Naive thymus-derived CD4-positive, alpha-beta T cell (primary cell): ENCODE data around the gene ERC1. TPM values are rescaled to one million over a fixed set of nuclear protein-coding genes. Genes with fewer than 3 reads are reported as not detected.
"Not testable (repeated sequence)": the region's sequence is repeated elsewhere in the genome, so short reads cannot be mapped to it uniquely, and the experiment has no call there.

Experiments
- ATAC-seq: fragments of 150-1000 bp; cut with Tn5 transposase; 2 replicates; pipeline ENCODE4 v1.10.0; 2021; ENCODE audit warnings: mild to moderate bottlenecking, moderate library complexity
- CTCF ChIA-PET: fragments of 350-600 bp; sonication (Branson Sonifier 250); formaldehyde crosslinking; loops from one replicate; lab custom pipeline; 2021; ENCODE audit warnings: antibody characterized with exemption; lab: Charles Lee
- POLR2A ChIA-PET: fragments of 350-600 bp; sonication (Branson Sonifier 250); formaldehyde crosslinking; loops from one replicate; lab custom pipeline; 2021; ENCODE audit warnings: antibody characterized with exemption, inconsistent platforms; lab: Charles Lee
- DNase-seq, 9 donors: peaks; one replicate each; pipeline versions ENCODE4 v3.0.0 to v3.0.0-alpha.2; 2020 to 2022; ENCODE audit warnings: mixed read lengths in 1 of 9
- H3K27ac ChIP-seq: one replicate; pipeline ENCODE4 v1.7.0; 2013; ENCODE audit warnings: mild to moderate bottlenecking, low read depth, low read length, moderate library complexity
- H3K27me3 ChIP-seq, 2 donors: one replicate each; pipeline ENCODE4 v1.7.0; 2013; ENCODE audit warnings: low read length in 2 of 2, mild to moderate bottlenecking in 2 of 2, moderate library complexity in 2 of 2; ENCODE audit not compliant: control insufficient read depth in 2 of 2, insufficient read depth in 2 of 2
- H3K36me3 ChIP-seq, 3 experiments: 1 replicate in 2 of 3; 2 replicates in 1 of 3; pipeline ENCODE4 v1.7.0; 2013; ENCODE audit warnings: low read length in 3 of 3, mild to moderate bottlenecking in 3 of 3, moderate library complexity in 1 of 3; ENCODE audit not compliant: insufficient read depth in 3 of 3, control insufficient read depth in 2 of 3
- H3K4me1 ChIP-seq, 2 donors: one replicate each; pipeline ENCODE4 v1.7.0; 2013; ENCODE audit warnings: low read length in 2 of 2, mild to moderate bottlenecking in 2 of 2, moderate library complexity in 1 of 2; ENCODE audit not compliant: control insufficient read depth in 2 of 2, insufficient read depth in 2 of 2
- H3K4me3 ChIP-seq: 2 replicates; pipeline ENCODE4 v1.7.0; 2013; ENCODE audit warnings: mild to moderate bottlenecking, low read length
- H3K9me3 ChIP-seq, 3 experiments: 1 replicate in 2 of 3; 2 replicates in 1 of 3; pipeline ENCODE4 v1.7.0; 2013; ENCODE audit warnings: low read length in 3 of 3; ENCODE audit not compliant: control insufficient read depth in 2 of 3
- H3K27ac Mint-ChIP-seq, 9 donors: one replicate each; pipeline ENCODE4 v1.8.0; 2020 to 2022; ENCODE audit warnings: mixed read lengths in 9 of 9, mild to moderate bottlenecking in 8 of 9, moderate library complexity in 5 of 9, inconsistent platforms in 2 of 9
- H3K27me3 Mint-ChIP-seq, 5 donors: one replicate each; pipeline ENCODE4 v1.8.0; 2021 to 2022; ENCODE audit warnings: mixed read lengths in 5 of 5, mild to moderate bottlenecking in 1 of 5
- H3K36me3 Mint-ChIP-seq, 5 donors: one replicate each; pipeline ENCODE4 v1.8.0; 2020 to 2022; ENCODE audit warnings: mixed read lengths in 5 of 5, mild to moderate bottlenecking in 3 of 5, inconsistent platforms in 1 of 5
- H3K4me1 Mint-ChIP-seq, 7 donors: one replicate each; pipeline ENCODE4 v1.8.0; 2020 to 2022; ENCODE audit warnings: mixed read lengths in 7 of 7, mild to moderate bottlenecking in 3 of 7, inconsistent platforms in 1 of 7
- H3K4me3 Mint-ChIP-seq, 10 donors: one replicate each; pipeline ENCODE4 v1.8.0; 2020 to 2022; ENCODE audit warnings: mild to moderate bottlenecking in 10 of 10, mixed read lengths in 10 of 10, moderate library complexity in 6 of 10, inconsistent platforms in 2 of 10
- H3K9me3 Mint-ChIP-seq, 11 donors: one replicate each; pipeline ENCODE4 v1.8.0; 2020 to 2022; ENCODE audit warnings: mixed read lengths in 11 of 11, mild to moderate bottlenecking in 4 of 11, inconsistent platforms in 1 of 11, moderate library complexity in 1 of 11
- intact Hi-C, 2 donors: fragments of 100-400 bp; cut with micrococcal nuclease; formaldehyde crosslinking; loops; one replicate each; pipeline ENCODE4 v1.15.1; 2023
- polyA plus RNA-seq, 2 donors: library from polyadenylated mRNA; unstranded; fragments of 300-500 nt; fragmentation: Illumina TruSeq; gene quantifications; one replicate each; pipeline ENCODE4 v1.2.3, GENCODE V29; 2021
- total RNA-seq, 6 experiments: library from RNA in 5 of 6; stranded (reverse) in 5 of 6; gene quantifications; 1 replicate in 5 of 6; 2 replicates in 1 of 6; pipeline ENCODE4 v1.2.3 and lab custom pipeline; 2021 to 2026

The ERC1 gene
- total and polyA plus RNA-seq, 7 experiments from 2014 or later = 15.9 to 62.0 (median 51.5) TPM

DNA sequence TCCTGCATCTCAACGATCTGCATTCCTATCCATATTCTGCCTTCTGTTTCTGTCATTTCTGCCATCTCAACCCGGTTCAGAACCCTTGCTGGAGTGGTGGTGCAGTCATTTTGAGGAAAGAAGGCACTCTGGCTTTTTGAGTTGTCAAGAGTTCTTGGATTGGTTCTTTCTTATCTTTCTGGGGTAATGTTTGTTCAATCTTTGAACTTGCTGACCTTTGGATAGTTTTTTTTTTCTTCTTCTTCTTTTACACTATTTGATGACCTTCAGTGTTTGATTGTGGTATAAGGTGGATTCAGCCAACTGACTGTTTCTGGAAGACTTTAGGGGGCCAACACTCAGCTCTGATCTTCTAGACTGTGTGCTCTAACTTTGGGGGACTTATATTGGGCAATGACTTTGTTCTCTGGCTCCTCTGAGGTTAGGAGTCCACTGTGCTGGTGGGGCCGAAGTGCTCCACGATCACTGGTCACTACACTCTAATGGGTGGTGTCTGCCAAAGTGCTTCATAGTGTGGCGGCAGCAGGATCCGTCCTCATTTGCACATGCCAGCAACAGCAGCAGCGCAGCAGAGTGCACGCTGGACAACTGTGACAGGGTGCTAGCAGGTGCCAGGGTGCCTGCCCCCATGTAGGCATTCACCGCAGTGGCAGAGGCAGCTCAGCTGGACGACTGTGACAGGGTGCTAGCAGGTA is 347.6 kb downstream of the ERC1 start:
- no peak for ATAC-seq

DNA sequence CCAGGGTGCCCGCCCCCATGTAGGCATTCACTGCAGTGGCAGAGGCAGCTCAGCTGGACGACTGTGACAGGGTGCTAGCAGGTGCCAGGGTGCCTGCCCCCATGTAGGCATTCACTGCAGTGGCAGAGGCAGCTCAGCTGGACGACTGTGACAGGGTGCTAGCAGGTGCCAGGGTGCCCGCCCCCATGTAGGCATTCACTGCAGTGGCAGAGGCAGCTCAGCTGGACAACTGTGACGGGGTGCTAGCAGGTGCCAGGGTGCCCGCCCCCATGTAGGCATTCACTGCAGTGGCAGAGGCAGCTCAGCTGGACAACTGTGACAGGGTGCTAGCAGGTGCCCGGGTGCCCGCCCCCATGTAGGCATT is 348.1 kb downstream of the ERC1 start:
- intact Hi-C loops, H3K4me3 Mint-ChIP-seq, ATAC-seq, H3K9me3 ChIP-seq, H3K27ac Mint-ChIP-seq, H3K4me1 ChIP-seq, CTCF ChIA-PET, H3K27me3 Mint-ChIP-seq, H3K36me3 ChIP-seq, H3K4me3 ChIP-seq, H3K27me3 ChIP-seq, H3K9me3 Mint-ChIP-seq, DNase-seq, POLR2A ChIA-PET, H3K27ac ChIP-seq: not testable (repeated sequence)
- H3K4me1 Mint-ChIP-seq = peaks cover 1 to 21% (median 10%) of the 10 kb centered on the region in 7 donors
- H3K36me3 Mint-ChIP-seq = peaks cover 5 to 39% (median 8%) of the 10 kb centered on the region in 5 donors

More for the DNA sequence above, 347.6 kb downstream of the ERC1 start:
- no peaks in the 10 kb centered on the region for H3K4me1 ChIP-seq
- Mint-ChIP-seq H3K4me1 (peaks cover 0 to 20% (median 7%) of the 10 kb centered on the region in 7 donors), H3K36me3 (peaks cover 5 to 44% (median 13%) of the 10 kb centered on the region in 5 donors), H3K27me3 (no peaks in the 10 kb centered on the region), H3K4me3 (no peak overlapping the region), H3K27ac (peak overlapping the region in 1 of 9 donors; percentile 15), H3K9me3 (peaks cover 0 to 3% (median 0%) of the 10 kb centered on the region in 11 donors)
- no peaks in the 10 kb centered on the region for H3K27me3 ChIP-seq
- H3K4me3 ChIP-seq = no peak overlapping the region
- ChIA-PET POLR2A (no interaction called here), CTCF (no interaction called here)
- H3K9me3 ChIP-seq = no peaks in the 10 kb centered on the region
- DNase-seq = no peak
- no peak overlapping the region for H3K27ac ChIP-seq
- peaks cover 0 to 7% (median 0%) of the 10 kb centered on the region in 3 experiments for H3K36me3 ChIP-seq
- intact Hi-C loops = no loop called here

DNA sequence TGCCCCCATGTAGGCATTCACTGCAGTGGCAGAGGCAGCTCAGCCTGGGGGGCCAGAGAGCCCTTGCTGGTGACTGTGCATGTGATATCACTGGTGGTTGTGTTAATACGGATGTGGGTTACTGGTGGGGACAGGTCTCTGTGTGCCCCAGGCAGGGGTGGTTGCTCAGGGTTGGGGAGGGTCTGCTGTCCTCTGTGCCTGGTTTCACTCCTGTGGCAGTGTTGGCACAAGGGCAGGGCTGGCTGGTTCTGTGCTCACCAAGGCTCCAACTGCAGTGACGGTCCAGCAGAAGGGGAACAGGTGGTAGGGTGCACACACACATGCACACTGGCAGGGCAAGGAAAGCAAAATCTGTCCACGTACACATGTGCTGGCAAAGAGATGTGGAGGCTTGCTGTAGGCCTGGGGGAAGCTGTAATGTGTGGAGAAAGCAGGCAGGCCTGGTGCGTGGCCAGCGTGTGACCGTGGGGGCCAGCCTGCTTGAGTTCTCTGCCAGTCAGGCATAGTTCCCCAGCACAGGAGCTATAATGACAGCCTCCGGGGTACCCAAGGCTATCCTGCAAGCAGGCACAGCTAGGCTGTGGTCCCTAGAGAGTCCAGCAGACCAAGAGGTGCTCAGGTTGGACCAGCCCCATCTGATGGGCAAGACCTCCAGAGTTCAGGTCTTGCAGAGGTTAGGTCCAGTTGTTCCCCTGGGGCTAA is 348.7 kb downstream of the ERC1 start:
- Mint-ChIP-seq H3K9me3 (peaks cover 0 to 3% (median 0%) of the 10 kb centered on the region in 11 donors), H3K27me3 (no peaks in the 10 kb centered on the region), H3K4me3 (no peak overlapping the region), H3K4me1 (peaks cover 3 to 21% (median 8%) of the 10 kb centered on the region in 7 donors), H3K36me3 (peaks cover 5 to 34% (median 6%) of the 10 kb centered on the region in 5 donors), H3K27ac (no peak overlapping the region)
- intact Hi-C loops = no loop called here
- H3K27ac ChIP-seq = no peak overlapping the region
- no peak overlapping the region for H3K4me3 ChIP-seq
- H3K27me3 ChIP-seq = no peaks in the 10 kb centered on the region
- ChIA-PET CTCF (no interaction called here), POLR2A (no interaction called here)
- H3K36me3 ChIP-seq = peaks cover 0 to 7% (median 0%) of the 10 kb centered on the region in 3 experiments
- no peak for DNase-seq
- H3K9me3 ChIP-seq = no peaks in the 10 kb centered on the region
- ATAC-seq = no peak
- no peaks in the 10 kb centered on the region for H3K4me1 ChIP-seq

DNA sequence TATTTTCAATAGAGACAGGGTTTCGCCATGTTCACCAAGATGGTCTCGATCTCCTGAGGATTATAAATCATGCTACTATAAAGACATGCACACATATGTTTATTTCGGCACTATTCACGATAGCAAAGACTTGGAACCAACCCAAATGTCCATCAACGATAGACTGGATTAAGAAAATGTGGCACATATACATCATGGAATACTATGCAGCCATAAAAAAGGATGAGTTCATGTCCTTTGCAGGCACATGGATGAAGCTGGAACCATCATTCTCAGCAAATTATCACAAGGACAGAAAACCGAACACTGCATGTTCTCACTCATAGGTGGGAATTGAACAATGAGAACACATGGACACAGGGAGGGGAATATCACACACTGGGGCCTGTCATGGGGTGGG is 350.2 kb downstream of the ERC1 start:
- POLR2A ChIA-PET = interaction anchor here (0.6 kb wide), 1 partner anchor 1509 kb away, joined by 3 read pairs; no protein-coding TSS in a partner anchor
- H3K4me3 ChIP-seq, H3K9me3 ChIP-seq, H3K36me3 ChIP-seq, CTCF ChIA-PET, H3K27ac Mint-ChIP-seq, ATAC-seq, H3K27me3 ChIP-seq, H3K9me3 Mint-ChIP-seq, H3K4me3 Mint-ChIP-seq, H3K27ac ChIP-seq, DNase-seq, H3K4me1 ChIP-seq, intact Hi-C loops, H3K27me3 Mint-ChIP-seq: not testable (repeated sequence)
- Mint-ChIP-seq H3K36me3 (peaks cover 4 to 35% (median 12%) of the 10 kb centered on the region in 5 donors), H3K4me1 (peaks cover 3 to 14% (median 7%) of the 10 kb centered on the region in 7 donors)

DNA sequence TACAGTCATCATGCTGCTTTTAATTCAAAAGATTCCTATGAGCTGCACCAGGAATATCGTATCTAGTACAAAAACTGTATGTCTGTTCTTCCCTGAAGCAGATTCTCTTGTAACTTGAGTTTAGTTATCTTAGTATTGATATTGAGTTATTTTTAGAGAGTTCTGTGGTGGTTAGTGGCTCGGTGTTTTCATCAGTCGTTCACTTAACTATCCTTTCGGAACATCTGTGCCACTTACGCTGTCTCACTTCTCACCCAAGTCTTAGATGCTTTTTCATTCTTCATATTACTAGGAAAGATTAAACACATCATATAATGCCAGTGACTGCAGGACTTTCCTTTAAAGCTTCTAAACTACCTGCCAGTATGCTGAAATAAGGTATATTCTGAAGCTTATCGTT is 352.4 kb downstream of the ERC1 start:
- Mint-ChIP-seq H3K27me3 (no peaks in the 10 kb centered on the region), H3K4me1 (peaks cover 0 to 12% (median 4%) of the 10 kb centered on the region in 7 donors), H3K27ac (no peak overlapping the region), H3K4me3 (no peak overlapping the region), H3K9me3 (peaks cover 0 to 3% (median 0%) of the 10 kb centered on the region in 11 donors), H3K36me3 (peaks cover 3 to 32% (median 13%) of the 10 kb centered on the region in 5 donors)
- Histone ChIP-seq H3K4me3 (no peak overlapping the region), H3K36me3 (peaks cover 0 to 7% (median 0%) of the 10 kb centered on the region in 3 experiments), H3K27me3 (no peaks in the 10 kb centered on the region), H3K9me3 (no peaks in the 10 kb centered on the region), H3K27ac (no peak overlapping the region), H3K4me1 (no peaks in the 10 kb centered on the region)
- intact Hi-C loops = no loop called here
- DNase-seq = no peak
- CTCF ChIA-PET = interaction anchor here (0.7 kb wide), 1 partner anchor 1123 kb away, joined by 3 read pairs; no protein-coding TSS in a partner anchor
- POLR2A ChIA-PET = no interaction called here
- no peak for ATAC-seq

DNA sequence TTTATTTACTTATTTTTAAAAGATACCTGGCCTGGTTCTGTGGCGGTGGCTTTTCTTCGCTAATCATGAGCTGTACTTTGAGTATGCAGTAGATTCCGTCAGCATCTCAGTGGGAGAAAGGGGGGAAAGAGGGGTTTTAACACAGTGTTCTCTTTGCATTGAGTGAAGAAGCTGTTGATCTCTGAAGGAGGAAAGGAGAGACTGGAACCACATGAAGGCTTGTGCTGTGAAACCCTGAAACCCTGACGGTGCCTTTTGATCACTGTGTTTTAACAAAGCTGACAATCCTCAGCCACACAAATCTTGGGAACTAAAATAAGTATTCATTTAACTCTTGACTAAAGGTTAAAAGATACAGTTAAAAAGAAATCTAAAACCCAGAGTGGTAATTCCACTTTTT is 353.2 kb downstream of the ERC1 start:
- no peak for ATAC-seq
- Histone ChIP-seq H3K36me3 (peaks cover 0 to 7% (median 0%) of the 10 kb centered on the region in 3 experiments), H3K9me3 (no peaks in the 10 kb centered on the region), H3K4me3 (no peak overlapping the region), H3K27me3 (no peaks in the 10 kb centered on the region), H3K4me1 (no peaks in the 10 kb centered on the region), H3K27ac (no peak overlapping the region)
- H3K27me3 Mint-ChIP-seq = no peaks in the 10 kb centered on the region
- peaks cover 0 to 12% (median 4%) of the 10 kb centered on the region in 7 donors for H3K4me1 Mint-ChIP-seq
- CTCF ChIA-PET = no interaction called here
- intact Hi-C loops = no loop called here
- POLR2A ChIA-PET = no interaction called here
- peak overlapping the region in 1 of 9 donors; percentile 72 for H3K27ac Mint-ChIP-seq
- no peak overlapping the region for H3K4me3 Mint-ChIP-seq
- peak in 2 of 9 donors; percentile 1 to 3 for DNase-seq
- peaks cover 0 to 3% (median 0%) of the 10 kb centered on the region in 11 donors for H3K9me3 Mint-ChIP-seq
- peaks cover 3 to 32% (median 18%) of the 10 kb centered on the region in 5 donors for H3K36me3 Mint-ChIP-seq
